Endodermal cell (in vitro differentiated cells): ENCODE measurements around the gene GINS1. TPM values are rescaled to one million over a fixed set of nuclear protein-coding genes. Genes with fewer than 3 reads are reported as not detected.
A peak's percentile ranks its signal among the peaks of the same experiment; 100 is the strongest.

Source experiments
- DNase-seq: peaks from one replicate; pipeline ENCODE4 v3.0.0-alpha.2; 2017
- H3K27ac ChIP-seq: 2 replicates; pipeline ENCODE4 v1.5.1; 2013; ENCODE audit warnings: mild to moderate bottlenecking, low read depth, low read length, moderate library complexity
- H3K27me3 ChIP-seq: 2 replicates; pipeline ENCODE4 v1.6.1; 2013; ENCODE audit warnings: mild to moderate bottlenecking, low read length, moderate library complexity; ENCODE audit not compliant: insufficient read depth, control insufficient read depth, poor library complexity, severe bottlenecking
- H3K36me3 ChIP-seq: 2 replicates; pipeline ENCODE4 v1.7.0; 2013; ENCODE audit warnings: mild to moderate bottlenecking, low read length, moderate library complexity; ENCODE audit not compliant: control insufficient read depth, insufficient read depth
- H3K4me1 ChIP-seq: one replicate; pipeline ENCODE4 v1.7.0; 2013; ENCODE audit warnings: low read length; ENCODE audit not compliant: control insufficient read depth, insufficient read depth
- H3K4me3 ChIP-seq: 2 replicates; pipeline ENCODE4 v1.5.1; 2013; ENCODE audit warnings: mild to moderate bottlenecking, low read length, moderate library complexity
- H3K9ac ChIP-seq: 2 replicates; pipeline ENCODE4 v1.6.1; 2013; ENCODE audit warnings: mild to moderate bottlenecking, low read length, moderate library complexity; ENCODE audit not compliant: poor library complexity, severe bottlenecking; ENCODE audit errors: extremely low read depth
- H3K9me3 ChIP-seq: 2 replicates; pipeline ENCODE4 v1.6.1; 2013; ENCODE audit warnings: mild to moderate bottlenecking, low read length, moderate library complexity; ENCODE audit not compliant: control insufficient read depth
- H3K27ac Mint-ChIP-seq: 2 replicates; pipeline ENCODE4 v1.8.0; 2020; ENCODE audit warnings: mixed read lengths
- H3K27me3 Mint-ChIP-seq: 2 replicates; pipeline ENCODE4 v1.8.0; 2021; ENCODE audit warnings: mild to moderate bottlenecking, mixed read lengths; ENCODE audit not compliant: insufficient read depth
- H3K36me3 Mint-ChIP-seq: 2 replicates; pipeline ENCODE4 v1.8.0; 2020; ENCODE audit warnings: low read depth, mixed read lengths
- H3K4me1 Mint-ChIP-seq: 2 replicates; pipeline ENCODE4 v1.8.0; 2020; ENCODE audit warnings: mixed read lengths
- H3K4me3 Mint-ChIP-seq: 2 replicates; pipeline ENCODE4 v1.8.0; 2020; ENCODE audit warnings: mild to moderate bottlenecking, moderate library complexity, mixed read lengths
- H3K9me3 Mint-ChIP-seq: 2 replicates; pipeline ENCODE4 v1.8.0; 2020; ENCODE audit warnings: mild to moderate bottlenecking, mixed read lengths
- WGBS, 2 experiments: methylation state at CpG; one replicate each; pipeline versions ENCODE4 v1.1.5 to v1.1.7; 2013; ENCODE audit warnings: missing lambda C conversion rate in 2 of 2, mixed read lengths in 1 of 2; ENCODE audit not compliant: insufficient coverage in 1 of 2, insufficient read length in 1 of 2; 5-methylcytosine and 5-hydroxymethylcytosine counted together
- total RNA-seq, 2 donors: library from RNA; stranded (reverse); fragmentation: NEBNext Ultra II Directional in 1 of 2; extraction: Animal tissue kit (Norgen Biotek cat#: 25700) in 1 of 2; gene quantifications; 2 replicates in 1 of 2; 3 replicates in 1 of 2; pipeline ENCODE4 v1.2.1, GENCODE V29; 2021
- TF ChIP-seq, protein P1 (sequence below): fragments of 200-600 bp; sonication (generic); conservative IDR thresholded peaks from 2 replicates; pipeline ENCODE4 v1.5.0; 2021; ENCODE audit warnings: antibody characterized with exemption, mild to moderate bottlenecking

The GINS1 gene
- total RNA-seq, 2 donors from 2014 or later: 40.2 to 48.6 TPM

- no peak for DNase-seq
- Histone ChIP-seq H3K9me3 (peaks cover 4% of the 10 kb centered on the region), H3K27ac (no peak overlapping the region), H3K9ac (no peak overlapping the region), H3K4me3 (no peak overlapping the region), H3K36me3 (peaks cover 17% of the 10 kb centered on the region), H3K27me3 (no peaks in the 10 kb centered on the region), H3K4me1 (no peaks in the 10 kb centered on the region)
- H3K4me1 Mint-ChIP-seq: peaks cover 10% of the 10 kb centered on the region
- no peaks in the 10 kb centered on the region for H3K27me3 Mint-ChIP-seq
- H3K4me3 Mint-ChIP-seq: no peak overlapping the region
- WGBS, 2 experiments: 92% methylated on average over 4 to 6 of the region's 7 CpGs
- peaks cover 8% of the 10 kb centered on the region for H3K36me3 Mint-ChIP-seq
- H3K9me3 Mint-ChIP-seq: no peaks in the 10 kb centered on the region
- no peak overlapping the region for H3K27ac Mint-ChIP-seq
- TF ChIP-seq, protein P1, sequence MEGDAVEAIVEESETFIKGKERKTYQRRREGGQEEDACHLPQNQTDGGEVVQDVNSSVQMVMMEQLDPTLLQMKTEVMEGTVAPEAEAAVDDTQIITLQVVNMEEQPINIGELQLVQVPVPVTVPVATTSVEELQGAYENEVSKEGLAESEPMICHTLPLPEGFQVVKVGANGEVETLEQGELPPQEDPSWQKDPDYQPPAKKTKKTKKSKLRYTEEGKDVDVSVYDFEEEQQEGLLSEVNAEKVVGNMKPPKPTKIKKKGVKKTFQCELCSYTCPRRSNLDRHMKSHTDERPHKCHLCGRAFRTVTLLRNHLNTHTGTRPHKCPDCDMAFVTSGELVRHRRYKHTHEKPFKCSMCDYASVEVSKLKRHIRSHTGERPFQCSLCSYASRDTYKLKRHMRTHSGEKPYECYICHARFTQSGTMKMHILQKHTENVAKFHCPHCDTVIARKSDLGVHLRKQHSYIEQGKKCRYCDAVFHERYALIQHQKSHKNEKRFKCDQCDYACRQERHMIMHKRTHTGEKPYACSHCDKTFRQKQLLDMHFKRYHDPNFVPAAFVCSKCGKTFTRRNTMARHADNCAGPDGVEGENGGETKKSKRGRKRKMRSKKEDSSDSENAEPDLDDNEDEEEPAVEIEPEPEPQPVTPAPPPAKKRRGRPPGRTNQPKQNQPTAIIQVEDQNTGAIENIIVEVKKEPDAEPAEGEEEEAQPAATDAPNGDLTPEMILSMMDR: no peak
These were observed 26.4 kb upstream of the GINS1 start for GRCh38 chr20:25380945-25381614.

DNA sequence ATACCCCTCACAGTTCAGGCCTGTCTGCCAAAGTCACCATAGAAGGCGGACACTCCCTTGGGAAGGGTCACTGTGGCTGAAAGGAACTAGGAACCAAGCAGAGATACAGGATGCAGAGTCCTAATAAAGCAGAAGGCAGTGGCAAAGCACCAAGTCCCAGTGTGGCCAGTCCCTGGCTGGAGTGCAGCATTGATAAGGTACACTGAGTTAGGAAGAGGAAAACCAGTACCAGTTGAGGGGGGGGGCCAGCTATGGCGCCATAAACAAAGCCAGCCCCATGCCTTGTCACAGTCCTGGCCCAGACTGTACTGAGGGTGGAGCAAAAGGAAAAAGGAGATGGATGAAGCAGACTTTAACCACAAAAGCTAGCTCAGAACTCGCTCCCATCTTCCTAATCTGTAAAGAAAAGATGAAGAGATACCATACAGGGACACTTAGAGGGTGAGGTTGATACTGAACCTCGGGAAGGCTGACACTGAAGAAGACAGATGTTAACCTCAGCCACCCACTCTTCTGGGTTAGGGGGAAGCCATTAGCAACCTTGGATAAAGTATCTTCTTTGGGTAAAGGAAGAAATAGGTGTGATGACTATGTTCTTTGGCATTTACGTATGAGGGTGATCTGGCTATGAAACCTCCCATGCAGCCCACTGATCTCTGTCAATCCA, 24.6 kb upstream of the GINS1 start:
- H3K4me3 ChIP-seq: no peak overlapping the region

DNA sequence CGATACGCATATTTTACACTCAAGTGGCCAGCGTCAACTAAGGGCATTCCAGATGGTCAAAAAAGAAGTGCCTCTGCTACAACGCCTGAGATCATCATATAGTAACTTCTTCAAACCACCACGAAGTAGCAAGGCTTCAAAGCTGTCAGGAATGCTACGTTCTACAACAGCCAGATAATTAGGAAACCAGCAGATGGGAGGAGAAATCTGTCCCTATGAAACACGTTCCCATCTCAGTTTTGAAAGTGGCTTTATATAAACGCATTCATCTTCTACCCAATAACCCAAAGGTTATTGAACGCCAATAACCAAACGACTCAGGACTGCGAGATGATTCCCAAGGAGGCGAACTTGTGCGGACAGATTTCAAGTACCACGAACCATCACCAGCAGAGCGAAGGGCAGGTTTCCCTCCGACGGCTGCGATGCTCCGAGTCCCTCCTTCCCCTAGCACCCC, 18.0 kb upstream of the GINS1 start:
- Histone ChIP-seq H3K9me3 (no peaks in the 10 kb centered on the region), H3K9ac (peak overlapping the region; percentile 16), H3K4me1 (no peaks in the 10 kb centered on the region), H3K27ac (no peak overlapping the region), H3K4me3 (peak overlapping the region; percentile 82), H3K36me3 (peaks cover 14% of the 10 kb centered on the region), H3K27me3 (no peaks in the 10 kb centered on the region)
- TF ChIP-seq, protein P1: no peak
- H3K27me3 Mint-ChIP-seq: peaks cover 2% of the 10 kb centered on the region
- H3K4me3 Mint-ChIP-seq: peak overlapping the region; percentile 65
- no peak for DNase-seq
- WGBS, 2 experiments: 11 to 35% methylated on average over 5 to 19 of the region's 19 CpGs
- H3K27ac Mint-ChIP-seq: peak overlapping the region; percentile 62
- H3K9me3 Mint-ChIP-seq: peaks cover 8% of the 10 kb centered on the region
- H3K4me1 Mint-ChIP-seq: peaks cover 18% of the 10 kb centered on the region
- peaks cover 14% of the 10 kb centered on the region for H3K36me3 Mint-ChIP-seq

More for the DNA sequence above, 24.6 kb upstream of the GINS1 start:
- DNase-seq: no peak
- no peak overlapping the region for H3K9ac ChIP-seq
- Mint-ChIP-seq H3K27ac (peak overlapping the region; percentile 20), H3K27me3 (no peaks in the 10 kb centered on the region), H3K4me3 (no peak overlapping the region), H3K4me1 (peaks cover 10% of the 10 kb centered on the region), H3K36me3 (peaks cover 8% of the 10 kb centered on the region), H3K9me3 (no peaks in the 10 kb centered on the region)
- H3K4me1 ChIP-seq: no peaks in the 10 kb centered on the region
- H3K27ac ChIP-seq: no peak overlapping the region
- WGBS, 2 experiments: 93 to 97% methylated on average over 5 of the region's 5 CpGs
- peaks cover 17% of the 10 kb centered on the region for H3K36me3 ChIP-seq
- no peaks in the 10 kb centered on the region for H3K27me3 ChIP-seq
- peaks cover 4% of the 10 kb centered on the region for H3K9me3 ChIP-seq
- TF ChIP-seq, protein P1: no peak
